HepG2 (cell line): Measurements from ENCODE around the gene MAB21L4. TPM values are rescaled to one million over a fixed set of nuclear protein-coding genes. Genes with fewer than 3 reads are reported as not detected.
A peak's percentile ranks its signal among the peaks of the same experiment; 100 is the strongest.

ENCODE experiments used
- FLYWCH1 ChIP-seq: sonication (generic); formaldehyde crosslinking; IDR thresholded peaks from 2 replicates; pipeline ENCODE4 v1.8.1; 2023; ENCODE audit warnings: mild to moderate bottlenecking, missing genetic modification reagents
- HIVEP1 ChIP-seq: sonication (generic); formaldehyde crosslinking; IDR thresholded peaks from 2 replicates; pipeline ENCODE4 v1.4.0; 2020; ENCODE audit warnings: mild to moderate bottlenecking, missing genetic modification reagents
- MED1 ChIP-seq: sonication (generic); formaldehyde crosslinking; IDR thresholded peaks from 2 replicates; pipeline ENCODE4 v1.4.0; 2020; ENCODE audit warnings: missing genetic modification reagents
- NFE2L2 ChIP-seq: fragments of 150-350 bp; IDR thresholded peaks from 2 replicates; pipeline ENCODE4 v1.6.1; 2014; ENCODE audit warnings: low read length
- RCOR2 ChIP-seq: IDR thresholded peaks from 2 replicates; pipeline ENCODE4 v1.6.1; 2016; ENCODE audit warnings: missing biosample characterization, missing genetic modification reagents
- REPIN1 ChIP-seq: sonication (generic); formaldehyde crosslinking; IDR thresholded peaks from 2 replicates; pipeline ENCODE4 v1.8.0; 2022; ENCODE audit warnings: missing genetic modification reagents, low read depth, mild to moderate bottlenecking, borderline replicate concordance
- REXO4 ChIP-seq: sonication (generic); formaldehyde crosslinking; IDR thresholded peaks from 2 replicates; pipeline ENCODE4 v1.8.0; 2022; ENCODE audit warnings: missing genetic modification reagents, mild to moderate bottlenecking, borderline replicate concordance
- SP2 ChIP-seq: sonication (generic); formaldehyde crosslinking; IDR thresholded peaks from 2 replicates; pipeline ENCODE4 v1.5.1; 2020; ENCODE audit warnings: mild to moderate bottlenecking, missing genetic modification reagents
- TBX2 ChIP-seq: sonication (generic); formaldehyde crosslinking; IDR thresholded peaks from 2 replicates; pipeline ENCODE4 v1.5.0; 2020; ENCODE audit warnings: missing genetic modification reagents, mild to moderate bottlenecking, borderline replicate concordance
- YY1 ChIP-seq: IDR thresholded peaks from 2 replicates; pipeline ENCODE4 v1.6.1; 2011; ENCODE audit warnings: low read length, low read depth, moderate library complexity, mild to moderate bottlenecking; ENCODE audit not compliant: insufficient read depth, insufficient replicate concordance
- ZFP36L1 ChIP-seq: sonication (generic); formaldehyde crosslinking; IDR thresholded peaks from 2 replicates; pipeline ENCODE4 v1.8.0; 2022; ENCODE audit warnings: mild to moderate bottlenecking, missing genetic modification reagents, moderate library complexity
- ZNF30 ChIP-seq: sonication (generic); formaldehyde crosslinking; IDR thresholded peaks from 2 replicates; pipeline ENCODE4 v1.5.0; 2020; ENCODE audit warnings: mild to moderate bottlenecking, missing genetic modification reagents
- ZNF317 ChIP-seq: sonication (generic); formaldehyde crosslinking; IDR thresholded peaks from 2 replicates; pipeline ENCODE4 v1.5.0; 2020; ENCODE audit warnings: mild to moderate bottlenecking, missing genetic modification reagents
- ZNF333 ChIP-seq: sonication (generic); formaldehyde crosslinking; IDR thresholded peaks from 2 replicates; pipeline ENCODE4 v1.4.0; 2020; ENCODE audit warnings: mild to moderate bottlenecking, missing genetic modification reagents, borderline replicate concordance
- polyA plus RNA-seq, 8 experiments: library from polyadenylated mRNA; depleted of rRNA in 3 of 8; stranded (reverse) in 7 of 8; unstranded in 1 of 8; fragments of >200 nt; fragmentation: Illumina TruSeq in 4 of 8; extraction: Trizol in 4 of 8; gene quantifications; 2 replicates each; pipeline versions ENCODE4 v1.2.1 to v1.2.3, GENCODE V29; 2011 to 2016; ENCODE audit warnings: low read depth in 4 of 8, missing spikeins in 1 of 8, mixed read lengths in 1 of 8; ENCODE audit not compliant: insufficient read depth in 1 of 8
- total RNA-seq, 5 experiments: library from RNA; depleted of rRNA; stranded (reverse); fragments of >200 nt; fragmentation: Illumina TruSeq; extraction: Trizol; gene quantifications; 2 replicates each; pipeline ENCODE4 v1.2.3, GENCODE V29; 2016; ENCODE audit warnings: low read depth in 1 of 5
- TF ChIP-seq, protein P1 (sequence below): sonication (generic); formaldehyde crosslinking; IDR thresholded peaks from one replicate; pipeline ENCODE4 v1.5.1; 2020; ENCODE audit warnings: mild to moderate bottlenecking, missing genetic modification reagents; ENCODE audit errors: not compliant biosample characterization
- TF ChIP-seq, protein P2 (sequence below): sonication (generic); formaldehyde crosslinking; IDR thresholded peaks from 2 replicates; pipeline ENCODE4 v1.4.0; 2020; ENCODE audit warnings: mild to moderate bottlenecking, missing genetic modification reagents
- TF ChIP-seq, protein P3 (sequence below): sonication (generic); formaldehyde crosslinking; IDR thresholded peaks from 2 replicates; pipeline ENCODE4 v1.4.0; 2020; ENCODE audit warnings: missing genetic modification reagents

MAB21L4 gene
- total and polyA plus RNA-seq, 2 of the 13 experiments (the other 11 are each of a cell fraction or from before 2014, with no cell fraction given), result 3.0 to 14.0 TPM

DNA sequence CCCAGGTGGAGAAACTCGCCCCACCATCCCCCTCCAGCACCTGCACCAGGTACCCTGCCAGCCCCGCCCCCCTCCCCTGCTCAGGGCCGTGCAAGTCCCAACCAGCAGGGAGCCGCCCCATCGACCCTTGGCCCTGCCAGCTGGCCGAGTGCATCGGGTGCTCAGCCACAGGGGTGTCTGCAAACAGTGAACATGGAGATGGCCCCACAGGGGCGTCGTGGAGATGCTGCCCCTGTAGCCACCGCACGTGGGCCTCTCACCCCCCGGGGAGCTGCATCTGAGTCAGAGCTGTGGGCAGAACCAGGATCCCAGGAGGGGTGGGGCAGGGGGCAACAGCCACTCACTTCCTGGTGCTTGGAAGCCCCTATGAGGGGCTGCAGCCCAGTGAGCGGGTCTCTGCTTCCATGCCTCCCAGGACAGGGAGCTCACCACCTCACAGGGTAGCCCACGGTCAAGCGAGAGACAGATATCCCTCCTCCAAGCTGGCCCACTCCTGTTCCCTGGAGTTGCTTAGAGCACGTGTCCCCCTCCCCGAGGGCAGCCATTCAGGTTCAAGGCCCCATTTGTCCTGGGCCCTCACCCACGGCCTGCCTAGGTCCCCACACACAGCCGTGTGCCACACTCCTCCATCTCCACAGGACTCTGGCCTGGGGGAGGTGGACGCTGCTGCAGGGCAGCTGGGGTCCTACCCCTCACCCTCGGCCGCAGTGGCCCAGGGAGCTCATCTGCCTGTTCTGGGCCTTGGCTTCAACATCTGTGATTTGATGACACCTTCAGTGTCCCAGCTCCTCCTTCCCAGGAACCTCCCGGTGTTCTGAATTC, 1.1 kb upstream of the MAB21L4 start (continued):
- TF ChIP-seq YY1 (no peak), TBX2 (CRISPR knock-in tag) (peak; percentile 79; the same call in 1 of the 2 replicates), SP2 (no peak), ZFP36L1 (no peak), FLYWCH1 (no peak), ZNF30 (CRISPR knock-in tag) (no peak), HIVEP1 (CRISPR knock-in tag) (0 out of 2 replicates have a peak, but pooled peaks have one; percentile 5), MED1 (CRISPR knock-in tag) (peak; percentile 35; the same call in 1 of the 2 replicates), REXO4 (CRISPR knock-in tag) (no peak), ZNF317 (CRISPR knock-in tag) (no peak), RCOR2 (CRISPR knock-in tag) (peak; percentile 58; the same call in 1 of the 2 replicates), REPIN1 (CRISPR knock-in tag) (peak; percentile 89), NFE2L2 (no peak), ZNF333 (CRISPR knock-in tag) (no peak; the same call in 1 of the 2 replicates)
- TF ChIP-seq, protein P1, sequence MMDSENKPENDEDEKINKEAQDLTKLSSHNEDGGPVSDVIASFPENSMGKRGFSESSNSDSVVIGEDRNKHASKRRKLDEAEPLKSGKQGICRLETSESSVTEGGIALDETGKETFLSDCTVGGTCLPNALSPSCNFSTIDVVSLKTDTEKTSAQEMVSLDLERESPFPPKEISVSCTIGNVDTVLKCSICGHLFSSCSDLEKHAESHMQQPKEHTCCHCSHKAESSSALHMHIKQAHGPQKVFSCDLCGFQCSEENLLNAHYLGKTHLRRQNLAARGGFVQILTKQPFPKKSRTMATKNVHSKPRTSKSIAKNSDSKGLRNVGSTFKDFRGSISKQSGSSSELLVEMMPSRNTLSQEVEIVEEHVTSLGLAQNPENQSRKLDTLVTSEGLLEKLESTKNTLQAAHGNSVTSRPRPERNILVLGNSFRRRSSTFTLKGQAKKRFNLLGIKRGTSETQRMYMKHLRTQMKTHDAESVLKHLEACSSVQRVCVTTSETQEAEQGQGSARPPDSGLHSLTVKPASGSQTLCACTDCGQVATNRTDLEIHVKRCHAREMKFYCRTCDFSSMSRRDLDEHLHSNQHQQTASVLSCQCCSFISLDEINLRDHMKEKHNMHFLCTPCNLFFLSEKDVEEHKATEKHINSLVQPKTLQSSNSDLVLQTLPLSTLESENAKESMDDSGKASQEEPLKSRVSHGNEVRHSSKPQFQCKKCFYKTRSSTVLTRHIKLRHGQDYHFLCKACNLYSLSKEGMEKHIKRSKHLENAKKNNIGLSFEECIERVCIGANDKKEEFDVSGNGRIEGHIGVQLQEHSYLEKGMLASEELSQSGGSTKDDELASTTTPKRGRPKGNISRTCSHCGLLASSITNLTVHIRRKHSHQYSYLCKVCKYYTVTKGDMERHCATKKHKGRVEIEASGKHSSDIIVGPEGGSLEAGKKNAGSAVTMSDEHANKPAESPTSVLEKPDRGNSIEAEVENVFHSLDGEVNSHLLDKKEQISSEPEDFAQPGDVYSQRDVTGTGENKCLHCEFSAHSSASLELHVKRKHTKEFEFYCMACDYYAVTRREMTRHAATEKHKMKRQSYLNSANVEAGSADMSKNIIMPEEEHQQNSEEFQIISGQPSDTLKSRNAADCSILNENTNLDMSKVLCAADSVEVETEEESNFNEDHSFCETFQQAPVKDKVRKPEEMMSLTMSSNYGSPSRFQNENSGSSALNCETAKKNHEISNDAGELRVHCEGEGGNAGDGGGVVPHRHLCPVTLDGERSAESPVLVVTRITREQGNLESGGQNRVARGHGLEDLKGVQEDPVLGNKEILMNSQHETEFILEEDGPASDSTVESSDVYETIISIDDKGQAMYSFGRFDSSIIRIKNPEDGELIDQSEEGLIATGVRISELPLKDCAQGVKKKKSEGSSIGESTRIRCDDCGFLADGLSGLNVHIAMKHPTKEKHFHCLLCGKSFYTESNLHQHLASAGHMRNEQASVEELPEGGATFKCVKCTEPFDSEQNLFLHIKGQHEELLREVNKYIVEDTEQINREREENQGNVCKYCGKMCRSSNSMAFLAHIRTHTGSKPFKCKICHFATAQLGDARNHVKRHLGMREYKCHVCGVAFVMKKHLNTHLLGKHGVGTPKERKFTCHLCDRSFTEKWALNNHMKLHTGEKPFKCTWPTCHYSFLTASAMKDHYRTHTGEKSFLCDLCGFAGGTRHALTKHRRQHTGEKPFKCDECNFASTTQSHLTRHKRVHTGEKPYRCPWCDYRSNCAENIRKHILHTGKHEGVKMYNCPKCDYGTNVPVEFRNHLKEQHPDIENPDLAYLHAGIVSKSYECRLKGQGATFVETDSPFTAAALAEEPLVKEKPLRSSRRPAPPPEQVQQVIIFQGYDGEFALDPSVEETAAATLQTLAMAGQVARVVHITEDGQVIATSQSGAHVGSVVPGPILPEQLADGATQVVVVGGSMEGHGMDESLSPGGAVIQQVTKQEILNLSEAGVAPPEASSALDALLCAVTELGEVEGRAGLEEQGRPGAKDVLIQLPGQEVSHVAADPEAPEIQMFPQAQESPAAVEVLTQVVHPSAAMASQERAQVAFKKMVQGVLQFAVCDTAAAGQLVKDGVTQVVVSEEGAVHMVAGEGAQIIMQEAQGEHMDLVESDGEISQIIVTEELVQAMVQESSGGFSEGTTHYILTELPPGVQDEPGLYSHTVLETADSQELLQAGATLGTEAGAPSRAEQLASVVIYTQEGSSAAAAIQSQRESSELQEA (CRISPR knock-in tag), result peak; percentile 64
- TF ChIP-seq, protein P2, sequence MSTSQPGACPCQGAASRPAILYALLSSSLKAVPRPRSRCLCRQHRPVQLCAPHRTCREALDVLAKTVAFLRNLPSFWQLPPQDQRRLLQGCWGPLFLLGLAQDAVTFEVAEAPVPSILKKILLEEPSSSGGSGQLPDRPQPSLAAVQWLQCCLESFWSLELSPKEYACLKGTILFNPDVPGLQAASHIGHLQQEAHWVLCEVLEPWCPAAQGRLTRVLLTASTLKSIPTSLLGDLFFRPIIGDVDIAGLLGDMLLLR (CRISPR knock-in tag), result no peak; the same call in 1 of the 2 replicates
- TF ChIP-seq, protein P3, sequence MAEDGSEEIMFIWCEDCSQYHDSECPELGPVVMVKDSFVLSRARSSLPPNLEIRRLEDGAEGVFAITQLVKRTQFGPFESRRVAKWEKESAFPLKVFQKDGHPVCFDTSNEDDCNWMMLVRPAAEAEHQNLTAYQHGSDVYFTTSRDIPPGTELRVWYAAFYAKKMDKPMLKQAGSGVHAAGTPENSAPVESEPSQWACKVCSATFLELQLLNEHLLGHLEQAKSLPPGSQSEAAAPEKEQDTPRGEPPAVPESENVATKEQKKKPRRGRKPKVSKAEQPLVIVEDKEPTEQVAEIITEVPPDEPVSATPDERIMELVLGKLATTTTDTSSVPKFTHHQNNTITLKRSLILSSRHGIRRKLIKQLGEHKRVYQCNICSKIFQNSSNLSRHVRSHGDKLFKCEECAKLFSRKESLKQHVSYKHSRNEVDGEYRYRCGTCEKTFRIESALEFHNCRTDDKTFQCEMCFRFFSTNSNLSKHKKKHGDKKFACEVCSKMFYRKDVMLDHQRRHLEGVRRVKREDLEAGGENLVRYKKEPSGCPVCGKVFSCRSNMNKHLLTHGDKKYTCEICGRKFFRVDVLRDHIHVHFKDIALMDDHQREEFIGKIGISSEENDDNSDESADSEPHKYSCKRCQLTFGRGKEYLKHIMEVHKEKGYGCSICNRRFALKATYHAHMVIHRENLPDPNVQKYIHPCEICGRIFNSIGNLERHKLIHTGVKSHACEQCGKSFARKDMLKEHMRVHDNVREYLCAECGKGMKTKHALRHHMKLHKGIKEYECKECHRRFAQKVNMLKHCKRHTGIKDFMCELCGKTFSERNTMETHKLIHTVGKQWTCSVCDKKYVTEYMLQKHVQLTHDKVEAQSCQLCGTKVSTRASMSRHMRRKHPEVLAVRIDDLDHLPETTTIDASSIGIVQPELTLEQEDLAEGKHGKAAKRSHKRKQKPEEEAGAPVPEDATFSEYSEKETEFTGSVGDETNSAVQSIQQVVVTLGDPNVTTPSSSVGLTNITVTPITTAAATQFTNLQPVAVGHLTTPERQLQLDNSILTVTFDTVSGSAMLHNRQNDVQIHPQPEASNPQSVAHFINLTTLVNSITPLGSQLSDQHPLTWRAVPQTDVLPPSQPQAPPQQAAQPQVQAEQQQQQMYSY (CRISPR knock-in tag), result no peak
